ENCODE results near the gene VPS33B. TPM values are rescaled to one million over a fixed set of nuclear protein-coding genes. Genes with fewer than 3 reads are reported as not detected.

The VPS33B gene
- total RNA-seq, 2 donors from 2014 or later, result 7.3 to 12.2 TPM

- no peak for ATAC-seq (ENCODE audit: insufficient number of reproducible peaks, low FRiP score, low read depth)
- H3K36me3 ChIP-seq, result no peaks in the 10 kb centered on the region
- H3K4me1 ChIP-seq (ENCODE audit: control insufficient read depth in 1 of 2, low read depth in 2 of 2), result peaks cover 0 to 15% of the 10 kb centered on the region in 2 donors
- no peaks in the 10 kb centered on the region for H3K27me3 ChIP-seq (replicated peaks; ENCODE audit: insufficient read depth)
- H3K27ac ChIP-seq, result no peak overlapping the region
- DNase-seq (ENCODE audit: low spot score), result no peak
- TF ChIP-seq CTCF (IDR thresholded peaks at IDR 0.05), result no peak
- H3K4me3 ChIP-seq, result no peak overlapping the region
- no peaks in the 10 kb centered on the region for H3K9me3 ChIP-seq
Observed at GRCh38 chr15:90989040-90989768, 33.2 kb downstream of the VPS33B start.

GRCh38 chr15:90988296-90988695 is 34.1 kb downstream of the VPS33B start:
- H3K27ac ChIP-seq, result no peak overlapping the region
- no peaks in the 10 kb centered on the region for H3K27me3 ChIP-seq (replicated peaks; ENCODE audit: insufficient read depth)
- ATAC-seq (ENCODE audit: insufficient number of reproducible peaks, low FRiP score, low read depth) (no peak), DNase-seq (ENCODE audit: low spot score) (no peak)
- H3K4me1 ChIP-seq (ENCODE audit: control insufficient read depth in 1 of 2, low read depth in 2 of 2), result peaks cover 0 to 8% of the 10 kb centered on the region in 2 donors
- H3K9me3 ChIP-seq, result no peaks in the 10 kb centered on the region
- H3K36me3 ChIP-seq, result no peaks in the 10 kb centered on the region
- no peak for TF ChIP-seq CTCF (IDR thresholded peaks at IDR 0.05)
- no peak overlapping the region for H3K4me3 ChIP-seq

- no peak for ATAC-seq (ENCODE audit: insufficient number of reproducible peaks, low FRiP score, low read depth)
- DNase-seq (ENCODE audit: low spot score), result no peak
- H3K36me3 ChIP-seq, result no peaks in the 10 kb centered on the region
- no peak overlapping the region for H3K27ac ChIP-seq
- no peaks in the 10 kb centered on the region for H3K27me3 ChIP-seq (replicated peaks; ENCODE audit: insufficient read depth)
- H3K9me3 ChIP-seq, result no peaks in the 10 kb centered on the region
- TF ChIP-seq CTCF (IDR thresholded peaks at IDR 0.05), result no peak
- no peak overlapping the region for H3K4me3 ChIP-seq
- peaks cover 0 to 5% of the 10 kb centered on the region in 2 donors for H3K4me1 ChIP-seq (ENCODE audit: control insufficient read depth in 1 of 2, low read depth in 2 of 2)
Observed at GRCh38 chr15:90987561-90988141, 34.7 kb downstream of the VPS33B start.

GRCh38 chr15:90986790-90987507 is 35.4 kb downstream of the VPS33B start:
- no peak overlapping the region for H3K27ac ChIP-seq
- no peak overlapping the region for H3K4me3 ChIP-seq
- no peaks in the 10 kb centered on the region for H3K36me3 ChIP-seq
- DNase-seq (ENCODE audit: low spot score) (no peak), ATAC-seq (ENCODE audit: insufficient number of reproducible peaks, low FRiP score, low read depth) (no peak)
- no peaks in the 10 kb centered on the region for H3K9me3 ChIP-seq
- TF ChIP-seq CTCF (IDR thresholded peaks at IDR 0.05), result no peak
- no peaks in the 10 kb centered on the region for H3K27me3 ChIP-seq (replicated peaks; ENCODE audit: insufficient read depth)
- peaks cover 0 to 5% of the 10 kb centered on the region in 2 donors for H3K4me1 ChIP-seq (ENCODE audit: control insufficient read depth in 1 of 2, low read depth in 2 of 2)

GRCh38 chr15:90982135-90982534 is 40.3 kb downstream of the VPS33B start:
- H3K27ac ChIP-seq, result no peak overlapping the region
- H3K9me3 ChIP-seq, result no peaks in the 10 kb centered on the region
- H3K4me1 ChIP-seq (ENCODE audit: control insufficient read depth in 1 of 2, low read depth in 2 of 2), result no peaks in the 10 kb centered on the region
- DNase-seq (ENCODE audit: low spot score), result no peak
- ATAC-seq (ENCODE audit: insufficient number of reproducible peaks, low FRiP score, low read depth), result no peak
- peaks cover 4% of the 10 kb centered on the region for H3K36me3 ChIP-seq
- H3K27me3 ChIP-seq (replicated peaks; ENCODE audit: insufficient read depth), result no peaks in the 10 kb centered on the region
- no peak overlapping the region for H3K4me3 ChIP-seq
- TF ChIP-seq CTCF (IDR thresholded peaks at IDR 0.05), result no peak
